Effector CD4-positive, alpha-beta T cell (primary cell): ENCODE data around the gene DNAAF5.

ENCODE experiments used
- DNase-seq: peaks from one replicate; pipeline ENCODE4 v3.0.0-alpha.2; 2020

The DNAAF5 gene

DNA sequence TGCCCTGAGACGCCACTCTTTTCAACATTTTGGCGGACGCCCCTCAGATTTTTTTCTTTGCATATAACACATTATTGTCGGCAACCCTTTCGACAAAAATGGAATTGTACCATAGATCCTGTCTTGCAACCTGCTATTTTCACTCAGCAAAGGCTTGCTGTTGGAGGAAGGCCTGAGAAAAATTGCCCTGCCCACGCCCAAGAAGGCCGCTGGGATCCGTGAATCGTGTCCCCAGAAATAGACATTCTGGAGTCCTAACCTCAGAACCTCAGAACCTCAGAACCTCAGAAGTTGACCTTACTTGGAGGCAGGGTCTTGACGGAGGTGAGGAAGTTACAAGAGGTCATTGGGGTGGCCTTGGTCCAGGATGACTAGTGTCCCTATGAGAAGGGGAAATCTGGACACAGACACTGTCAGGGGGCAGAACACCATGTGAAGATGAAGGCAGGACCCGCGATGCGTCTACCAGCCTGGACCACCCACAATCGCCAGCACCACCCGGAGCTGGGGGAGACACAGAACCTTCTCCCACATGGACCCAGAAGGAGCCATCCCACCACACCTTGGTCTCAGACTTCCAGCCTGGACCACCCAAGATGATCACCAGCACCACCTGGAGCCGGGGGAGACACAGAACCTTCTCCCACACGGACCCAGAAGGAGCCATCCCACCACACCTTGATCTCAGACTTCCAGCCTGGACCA lies 19.1 kb upstream of the DNAAF5 start:
- no peak for DNase-seq

DNA sequence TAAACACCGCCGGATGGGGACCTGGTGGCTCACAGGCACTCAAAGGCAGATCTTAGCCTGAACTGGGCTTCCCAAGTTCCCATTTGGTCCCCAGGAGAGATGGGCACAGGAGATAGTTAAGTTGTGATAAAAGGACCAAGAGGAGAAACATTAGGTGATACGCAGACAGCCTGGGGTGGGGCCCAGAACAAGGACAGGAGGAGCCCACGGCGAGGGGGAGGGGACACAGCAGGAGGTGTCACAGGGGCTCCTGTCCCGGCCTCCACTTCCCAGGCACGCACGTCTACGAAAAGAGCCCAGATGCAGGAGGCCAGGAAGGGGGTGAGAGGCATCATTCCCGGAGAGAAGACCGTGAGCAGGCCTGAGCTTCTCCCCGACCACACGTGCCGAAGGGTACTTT lies 16.3 kb upstream of the DNAAF5 start:
- DNase-seq, result no peak

DNA sequence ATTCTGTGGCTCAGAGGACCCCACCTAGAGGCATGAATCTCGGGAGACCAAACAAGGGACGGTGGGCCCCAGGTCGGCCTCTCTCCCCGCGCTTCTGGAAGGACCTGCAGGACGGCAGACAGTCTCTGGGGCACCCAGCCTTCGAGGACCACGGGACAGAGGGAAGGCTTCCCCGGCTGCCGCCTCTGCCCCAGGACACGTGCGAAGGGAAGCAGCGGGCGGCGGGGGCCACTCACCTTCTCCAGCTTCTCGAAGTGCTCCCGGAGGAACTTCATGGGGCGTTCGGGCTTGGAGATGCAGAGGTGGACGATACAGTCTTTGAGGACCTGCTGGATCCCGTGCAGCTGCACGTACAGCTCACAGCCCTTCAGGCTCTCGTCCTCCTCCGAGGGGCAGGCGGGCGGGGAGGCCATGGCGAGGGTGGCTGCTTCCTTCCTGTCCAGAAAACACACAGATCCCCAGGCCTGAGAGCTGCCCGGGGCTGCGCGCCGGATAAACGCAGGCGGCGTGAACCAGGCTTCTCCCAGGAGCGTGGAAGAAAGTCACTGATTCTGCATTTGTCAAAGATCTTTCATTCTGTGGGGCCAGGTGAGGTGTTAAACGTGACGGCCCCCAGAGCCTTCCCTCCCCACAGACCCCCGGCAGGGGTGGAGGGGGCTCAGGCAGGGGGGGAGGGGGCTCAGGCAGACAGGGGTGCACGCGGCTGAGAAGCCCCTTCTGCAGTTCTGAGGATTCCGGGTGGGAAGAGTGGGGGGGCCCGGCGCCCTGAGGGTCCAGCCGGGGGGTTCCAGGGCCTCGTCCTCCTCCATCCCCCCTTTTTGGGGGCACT lies 15.2 kb upstream of the DNAAF5 start:
- no peak for DNase-seq

DNA sequence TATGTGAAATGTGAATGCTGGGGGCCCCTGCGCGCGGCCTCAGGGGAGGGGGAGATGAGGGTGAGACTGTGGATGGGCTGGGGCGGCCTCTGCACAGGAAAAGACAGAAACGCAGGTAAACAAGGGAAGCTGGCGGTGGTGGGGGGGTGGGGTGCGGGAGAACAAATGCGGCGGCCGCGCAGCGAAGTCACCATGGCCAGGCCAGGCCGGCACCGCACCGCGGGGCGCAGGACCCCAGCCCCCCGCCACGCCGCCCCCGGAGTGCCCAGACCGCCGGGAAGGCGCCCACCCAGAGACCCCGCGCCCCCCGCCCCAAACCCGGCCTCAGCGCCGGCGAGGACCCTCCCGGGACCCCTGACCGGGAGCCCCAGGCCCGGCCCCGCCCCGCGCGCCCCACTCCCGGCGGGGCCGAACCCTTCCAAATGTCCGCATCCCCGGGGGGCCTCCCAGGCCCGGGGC lies 14.5 kb upstream of the DNAAF5 start:
- DNase-seq, result no peak

DNA sequence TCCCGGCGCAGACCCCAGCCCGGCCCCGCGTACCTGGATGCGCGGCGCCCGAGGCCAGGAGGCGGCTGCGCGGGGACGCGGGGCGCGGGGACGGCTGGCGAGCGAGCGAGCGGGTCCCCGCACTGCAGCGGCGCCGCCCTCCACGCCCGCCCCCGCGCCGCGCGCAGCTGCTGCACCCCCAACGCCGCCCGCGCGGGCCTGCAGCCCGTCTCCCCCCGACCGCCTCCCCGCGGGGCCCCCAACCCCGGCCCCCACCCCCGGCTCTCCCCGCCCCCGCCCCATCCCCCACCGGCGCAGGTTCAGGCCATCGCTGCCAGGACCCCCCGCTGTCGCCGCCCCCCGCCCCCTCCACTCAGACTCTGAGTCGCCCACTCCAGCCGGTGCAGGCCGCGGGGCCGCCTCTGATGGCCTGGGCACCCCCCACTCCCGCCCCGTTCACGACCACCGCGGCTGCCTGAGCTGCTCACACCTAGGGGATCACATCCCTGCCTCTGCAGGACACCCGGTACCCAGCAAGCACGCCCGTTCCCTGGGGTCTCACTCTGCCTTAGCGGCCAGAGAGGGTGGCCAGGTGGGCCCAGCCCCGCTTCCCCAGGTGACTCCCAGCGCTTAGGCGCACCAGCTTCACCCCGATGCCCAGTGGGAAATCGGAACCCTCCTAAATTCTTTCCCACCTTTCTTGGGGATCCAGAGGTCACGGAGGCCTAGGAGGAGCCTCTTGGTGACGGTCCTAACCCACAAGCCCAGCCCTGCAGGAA lies 13.9 kb upstream of the DNAAF5 start:
- DNase-seq, result no peak

DNA sequence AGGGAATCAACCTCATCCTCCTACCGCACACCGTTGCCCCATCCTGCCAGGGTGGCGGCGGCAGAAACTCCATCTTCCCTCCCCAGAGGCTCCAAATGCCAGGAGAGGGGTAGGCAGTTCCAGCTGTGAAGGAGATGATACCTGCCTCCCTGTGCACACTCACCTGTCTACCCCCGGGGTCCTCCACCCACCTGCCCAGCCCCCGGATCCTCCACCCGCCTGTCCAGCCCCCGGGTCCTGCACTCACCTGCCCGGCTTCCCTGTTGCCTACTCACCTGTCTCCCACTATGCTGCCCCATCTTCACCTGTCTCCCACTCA lies 13.4 kb upstream of the DNAAF5 start:
- DNase-seq, result no peak

DNA sequence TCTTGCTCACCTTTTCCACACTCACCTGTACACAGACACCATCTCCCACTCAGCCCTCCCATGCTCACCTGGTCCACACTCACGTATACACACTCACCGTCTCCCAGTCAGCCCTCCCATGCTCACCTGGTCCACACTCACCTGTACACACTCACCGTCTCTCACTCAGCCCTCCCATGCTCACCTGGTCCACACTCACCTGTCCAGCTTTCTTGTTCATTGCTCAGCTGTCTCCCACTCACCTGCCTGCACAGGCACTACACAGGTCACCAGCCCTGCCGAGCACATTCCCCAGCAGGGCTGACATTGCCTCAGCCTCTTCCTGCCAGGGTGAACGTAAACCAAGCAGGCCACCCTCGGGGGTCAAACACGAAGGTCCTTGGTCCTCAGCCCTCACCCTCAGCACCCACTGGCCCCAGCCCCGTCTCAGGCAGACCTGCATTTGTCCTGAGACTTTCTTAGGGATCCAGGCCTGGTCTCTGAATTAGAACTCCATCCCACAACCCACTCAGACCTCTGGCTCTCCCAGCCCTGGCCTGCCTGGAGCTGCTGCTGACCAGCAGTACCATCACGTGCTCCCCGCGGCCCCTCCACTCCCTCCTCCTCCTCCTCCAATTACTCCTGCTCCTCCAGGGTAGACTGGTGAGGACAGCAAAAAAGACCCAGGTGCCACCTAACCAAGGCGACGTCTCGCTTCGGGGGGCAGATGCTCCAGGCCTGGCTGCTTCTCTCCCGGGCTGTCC lies 12.8 kb upstream of the DNAAF5 start:
- DNase-seq, result no peak

DNA sequence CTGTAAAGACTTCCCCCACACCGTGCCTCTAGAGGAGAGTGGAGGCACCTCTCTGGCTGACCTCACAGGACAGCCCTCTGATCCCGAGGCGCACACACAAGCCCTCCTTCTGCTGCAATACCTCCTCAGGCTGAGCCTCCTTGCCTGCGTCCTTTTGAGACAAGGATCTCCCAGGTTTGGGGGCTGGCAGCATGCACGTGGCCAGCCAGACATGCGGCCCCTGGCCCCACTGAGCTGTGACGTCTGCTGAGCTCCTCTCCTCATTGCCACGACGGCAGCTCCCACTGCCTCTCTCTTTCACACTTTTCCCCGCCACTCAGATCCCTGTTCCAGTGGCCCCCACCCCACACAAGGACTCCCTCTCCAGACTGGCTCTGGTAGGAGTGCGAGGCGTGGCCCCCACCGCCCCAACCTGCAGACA lies 12.2 kb upstream of the DNAAF5 start:
- no peak for DNase-seq

DNA sequence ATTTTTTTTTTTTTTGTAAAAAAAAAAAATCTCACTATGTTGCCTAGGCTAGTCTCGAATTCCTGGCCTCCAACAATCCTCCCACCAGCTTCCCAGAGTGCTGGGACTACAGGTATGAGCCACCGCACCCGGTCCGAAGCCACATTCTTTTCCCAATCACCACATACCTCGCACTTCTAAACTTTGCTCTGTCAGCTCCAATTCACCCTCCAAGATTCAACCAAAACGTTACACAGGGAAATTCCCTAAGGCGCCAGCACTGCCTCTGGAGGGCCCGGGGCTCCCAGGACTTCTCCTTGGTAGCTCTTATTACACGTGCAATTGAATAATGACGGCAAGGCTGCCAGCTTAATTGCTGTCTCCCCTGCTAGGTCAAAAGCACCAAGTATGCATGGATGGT lies 10.3 kb upstream of the DNAAF5 start:
- no peak for DNase-seq

DNA sequence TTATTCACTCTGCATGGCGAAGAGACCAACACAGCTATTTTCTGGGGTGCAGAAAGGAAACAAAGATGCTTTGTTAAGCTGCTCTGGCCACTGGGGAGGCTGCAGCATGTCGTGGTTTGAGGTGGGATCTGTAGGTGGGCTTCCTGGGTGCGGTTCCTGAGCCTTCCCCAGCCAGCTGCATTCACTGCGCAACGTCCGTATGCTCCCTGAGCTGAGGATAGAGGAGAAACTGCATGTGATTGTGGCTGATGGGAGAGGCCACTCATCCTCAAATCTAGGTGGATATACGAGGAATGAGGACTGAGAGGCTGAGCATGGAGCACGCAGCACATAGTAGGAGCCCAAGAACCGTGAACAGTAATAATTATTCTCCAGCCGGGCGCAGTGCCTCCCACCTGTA lies 9.9 kb upstream of the DNAAF5 start:
- DNase-seq, result no peak

DNA sequence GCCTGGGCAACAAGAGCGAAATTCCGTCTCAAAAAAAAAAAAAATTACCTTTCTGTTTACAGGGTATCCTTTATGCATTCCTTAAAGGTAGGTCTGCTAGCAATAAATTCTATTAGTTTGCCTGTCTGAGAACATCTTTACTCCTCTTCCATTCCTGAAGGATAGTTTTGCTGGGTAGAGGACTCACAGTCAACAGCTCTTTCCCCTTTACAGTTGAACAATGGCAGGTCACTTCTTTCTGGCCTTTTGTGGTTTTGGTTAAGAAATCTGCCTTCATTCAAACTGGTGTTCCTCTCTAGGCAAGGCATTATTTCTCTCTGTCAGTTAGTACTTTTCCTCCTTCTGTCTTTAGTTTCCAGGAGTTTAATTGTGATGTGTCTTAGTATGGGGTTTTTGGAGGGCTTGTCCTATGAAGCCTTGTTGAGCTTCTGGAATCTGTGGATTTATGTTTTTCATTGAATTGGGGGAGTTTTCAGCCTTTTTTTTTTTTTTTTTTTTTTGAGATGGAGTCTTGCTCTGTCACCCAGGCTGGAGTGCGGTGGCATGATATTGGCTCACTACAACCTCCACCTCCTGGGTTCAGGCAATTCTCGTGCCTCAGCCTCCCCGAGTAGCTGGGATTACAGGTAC lies 4.8 kb upstream of the DNAAF5 start:
- no peak for DNase-seq

DNA sequence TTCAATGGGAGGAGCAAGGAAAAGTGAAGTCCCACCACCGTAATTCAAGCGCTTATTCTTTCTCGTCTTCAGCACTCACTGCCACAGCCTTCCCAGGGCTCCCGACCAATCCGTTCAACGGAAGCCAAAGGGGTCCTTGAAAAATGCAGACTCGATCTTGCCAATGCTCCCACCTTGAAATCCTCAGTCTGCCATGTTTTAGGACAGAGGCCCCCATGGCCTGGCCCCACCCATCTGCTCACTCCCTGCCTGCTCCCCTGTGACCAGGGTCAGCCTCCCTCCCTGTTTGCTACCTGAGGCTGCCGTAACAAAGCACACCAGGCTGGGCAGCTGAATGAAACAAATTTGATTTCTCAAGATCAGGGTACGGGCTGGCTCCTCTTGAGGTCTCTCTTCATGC lies 3.0 kb upstream of the DNAAF5 start:
- no peak for DNase-seq

DNA sequence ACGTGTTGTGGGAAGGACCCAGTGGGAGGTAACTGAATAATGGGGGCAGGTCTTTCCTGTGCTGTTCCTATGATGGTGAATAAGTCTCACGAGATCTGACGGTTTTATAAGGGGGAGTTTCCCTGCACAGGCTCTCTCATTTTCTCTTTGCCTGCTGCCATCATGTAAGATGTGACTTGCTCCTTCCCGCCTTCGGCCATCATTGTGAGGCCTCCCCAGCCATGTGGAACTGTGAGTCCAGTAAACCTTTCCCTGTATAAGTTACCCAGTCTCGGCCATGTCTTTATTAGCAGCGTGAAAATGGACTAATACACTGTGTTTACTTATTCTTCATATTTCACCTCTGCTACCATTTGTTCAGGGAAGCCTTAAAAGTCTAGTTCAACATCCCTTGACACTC lies 2.2 kb upstream of the DNAAF5 start:
- no peak for DNase-seq

DNA sequence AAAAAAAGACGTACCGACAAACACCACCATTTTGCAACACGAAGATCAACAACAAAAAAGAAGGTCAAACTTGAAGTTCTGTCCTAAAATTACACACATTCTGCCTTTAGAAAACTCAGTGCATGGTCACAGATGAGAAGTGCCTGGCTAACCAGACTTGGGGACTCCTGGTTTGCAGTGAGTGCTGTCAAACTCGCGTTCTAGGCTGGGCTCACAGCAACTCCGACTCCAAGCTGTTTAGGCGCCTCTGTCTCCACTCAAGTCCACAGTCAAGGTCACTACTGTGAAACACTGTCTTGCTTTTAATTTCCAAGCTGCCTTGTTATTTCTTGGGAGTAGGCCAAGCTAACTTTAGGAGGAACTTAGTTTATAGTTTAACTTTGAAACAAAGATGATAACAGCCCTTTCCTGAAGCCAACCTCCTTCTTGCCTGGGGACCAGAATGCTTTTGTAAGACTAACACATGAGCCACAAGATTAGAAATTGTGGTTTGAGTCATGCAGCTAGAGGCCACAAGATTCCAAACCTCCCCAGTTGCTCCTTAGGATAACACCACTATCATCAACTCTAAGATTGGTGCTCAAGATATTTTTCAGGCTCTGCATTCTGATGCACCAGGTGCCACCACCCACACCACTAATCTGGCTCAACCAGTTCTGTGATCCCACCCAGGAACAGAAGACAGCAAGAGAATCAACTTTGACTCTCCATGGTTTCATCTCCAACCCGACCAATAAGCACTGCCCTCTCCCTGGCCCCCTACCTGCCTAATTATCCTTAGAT lies 1.1 kb upstream of the DNAAF5 start:
- DNase-seq, result no peak

DNA sequence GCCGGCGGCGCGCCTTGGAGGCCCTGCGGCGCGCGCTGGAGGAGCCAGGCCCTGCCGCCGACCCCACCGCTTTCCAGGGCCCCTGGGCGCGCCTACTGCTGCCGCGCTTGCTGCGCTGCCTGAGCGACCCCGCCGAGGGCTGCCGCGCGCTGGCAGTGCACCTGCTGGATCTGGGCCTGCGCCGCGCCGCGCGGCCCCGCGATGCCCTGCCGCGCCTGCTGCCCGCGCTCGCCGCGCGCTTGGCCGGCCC lies 280 bp downstream of the DNAAF5 start:
- DNase-seq, result no peak

DNA sequence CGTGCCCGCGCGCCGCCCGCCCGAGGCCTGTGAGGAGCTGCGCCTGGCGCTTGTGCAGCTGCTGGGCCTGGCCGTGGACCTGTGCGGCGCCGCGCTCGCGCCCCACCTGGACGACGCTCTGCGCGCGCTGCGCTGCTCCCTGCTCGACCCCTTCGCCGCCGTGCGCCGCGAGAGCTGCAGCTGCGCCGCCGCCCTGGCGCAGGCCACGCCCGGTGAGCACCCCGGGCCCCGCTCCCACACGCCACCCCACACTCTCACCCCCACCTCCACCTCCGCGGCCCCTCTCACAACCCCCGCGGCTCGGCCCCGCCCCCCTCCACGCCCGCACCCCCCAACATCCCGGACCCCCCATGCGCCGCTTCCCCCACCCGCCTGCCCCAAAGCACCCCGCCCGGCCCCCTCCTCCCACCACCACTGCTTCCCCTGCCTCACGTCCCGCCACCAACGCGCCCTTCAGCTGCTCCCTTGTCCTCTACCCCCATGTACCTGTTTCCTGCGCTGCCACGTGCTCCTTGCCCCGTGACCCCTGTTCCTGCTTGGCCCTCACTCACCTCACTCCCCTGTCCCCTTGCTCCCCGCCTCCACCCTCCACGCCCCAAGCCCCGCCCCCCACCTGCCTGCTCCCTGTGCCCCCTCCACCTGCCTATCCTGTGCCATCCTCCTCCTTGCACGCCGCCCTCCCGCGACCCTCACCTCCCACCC lies 756 bp downstream of the DNAAF5 start, which contains the start of gene PRKAR1B:
Gene PRKAR1B (minus strand): TSS at position 178 of the 702 bp plus-strand sequence. CDS start 15,776 bp downstream, outside the sequence.
- no peak for DNase-seq

DNA sequence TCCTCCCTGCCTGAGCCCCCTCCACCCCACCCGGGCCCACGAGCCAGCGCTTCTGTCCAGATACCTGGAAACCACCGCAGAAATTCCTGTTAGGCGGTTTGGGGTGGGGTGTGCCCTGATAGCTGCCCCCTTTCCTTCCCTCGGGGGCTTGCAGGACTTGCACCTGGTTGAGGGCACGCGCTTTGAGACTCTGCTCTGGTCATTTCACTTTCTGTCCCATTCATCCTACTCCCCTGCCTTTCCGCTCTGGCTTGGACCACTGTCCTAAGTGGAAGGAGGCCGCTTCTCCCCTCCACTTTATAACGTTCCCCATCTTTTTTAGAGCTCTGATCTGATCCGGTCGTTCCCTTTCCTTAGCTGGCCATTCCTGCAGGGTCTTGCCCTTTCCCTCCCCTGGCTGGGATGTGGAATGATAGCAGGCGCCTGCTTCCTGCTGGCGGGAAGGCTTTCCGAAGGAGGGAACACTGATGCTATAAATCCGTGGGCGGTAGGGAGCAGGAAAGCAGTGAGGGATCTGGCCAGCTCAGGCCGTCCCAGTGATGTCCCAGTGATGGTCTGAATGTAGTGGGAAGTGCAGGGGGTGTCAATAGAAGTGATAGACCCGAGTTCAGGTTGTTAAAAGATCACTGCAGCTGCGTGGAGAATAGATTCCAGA lies 1.4 kb downstream of the DNAAF5 start:
- no peak for DNase-seq

DNA sequence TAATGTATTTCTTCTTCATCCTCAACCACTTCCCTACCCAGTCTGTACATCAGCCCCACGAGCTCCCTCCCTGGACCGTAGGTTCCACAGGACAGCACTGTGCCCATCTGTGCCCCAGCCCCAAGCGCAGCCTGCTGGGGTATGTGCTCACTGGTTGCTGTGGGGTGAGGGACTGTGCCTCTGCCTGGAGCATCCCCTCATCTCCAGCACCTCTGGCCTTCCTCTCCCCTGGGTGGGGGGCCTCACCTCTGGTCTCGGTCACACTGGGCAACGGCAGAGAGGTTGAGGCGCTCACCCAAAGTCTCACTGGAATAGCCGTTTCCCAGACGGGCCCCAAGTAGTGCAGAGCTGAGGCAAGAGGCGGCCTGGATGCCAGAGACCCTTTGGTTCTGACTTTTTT lies 2.1 kb downstream of the DNAAF5 start:
- no peak for DNase-seq

DNA sequence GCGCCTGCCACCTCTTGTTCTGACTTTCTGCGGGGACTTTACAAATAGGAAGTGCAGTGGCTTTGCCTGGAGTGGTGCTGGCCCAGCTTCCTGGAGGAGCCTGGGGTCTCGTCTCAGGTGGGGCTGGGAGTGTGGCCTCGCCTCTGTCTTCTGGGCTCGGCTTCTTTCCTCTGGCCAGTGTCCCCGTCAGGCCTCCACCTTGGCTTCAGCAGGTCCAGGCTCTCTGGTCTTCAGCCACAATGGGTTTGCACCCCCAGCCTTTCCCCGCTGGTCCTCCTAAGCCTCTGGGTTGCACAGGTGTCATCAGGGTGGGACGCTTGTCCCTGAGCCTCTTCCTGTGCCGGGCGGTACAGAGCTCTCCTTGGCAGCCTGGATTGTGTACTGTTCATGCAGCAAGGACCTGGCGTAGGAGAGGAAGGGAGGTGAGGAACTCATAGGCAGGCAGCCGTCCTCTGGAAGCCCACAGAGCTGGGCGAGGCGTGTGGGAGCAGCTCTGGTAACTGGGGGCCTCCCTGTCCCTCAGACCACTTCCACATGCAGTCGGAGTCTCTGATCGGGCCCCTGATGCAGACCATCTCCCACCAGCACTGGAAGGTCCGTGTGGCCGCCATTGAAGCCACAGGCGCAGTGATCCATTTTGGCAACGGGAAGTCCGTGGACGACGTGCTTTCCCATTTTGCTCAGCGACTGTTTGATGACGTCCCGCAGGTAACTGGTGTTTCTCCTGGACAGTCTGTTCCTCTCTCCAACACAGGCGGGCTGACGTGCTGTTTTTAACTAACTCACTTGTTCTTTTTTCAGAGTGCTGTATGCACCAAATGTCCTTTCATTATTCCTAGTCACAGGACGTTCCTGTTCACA lies 2.9 kb downstream of the DNAAF5 start:
- DNase-seq, result no peak
